GM20000 (cell line): ENCODE data around the gene MYCBP2.

Experiments
- DNase-seq: peaks from one replicate; pipeline ENCODE4 v3.0.0; 2012; ENCODE audit warnings: low spot score
- CTCF ChIP-seq: IDR thresholded peaks from 2 replicates; pipeline ENCODE4 v1.5.1; 2012; ENCODE audit warnings: mild to moderate bottlenecking, control low read depth; ENCODE audit errors: extremely low read depth, missing control alignments

Gene MYCBP2

GRCh38 chr13:77048681-77049080, 278.2 kb downstream of the MYCBP2 start:
- no peak for TF ChIP-seq CTCF
- no peak for DNase-seq

DNA sequence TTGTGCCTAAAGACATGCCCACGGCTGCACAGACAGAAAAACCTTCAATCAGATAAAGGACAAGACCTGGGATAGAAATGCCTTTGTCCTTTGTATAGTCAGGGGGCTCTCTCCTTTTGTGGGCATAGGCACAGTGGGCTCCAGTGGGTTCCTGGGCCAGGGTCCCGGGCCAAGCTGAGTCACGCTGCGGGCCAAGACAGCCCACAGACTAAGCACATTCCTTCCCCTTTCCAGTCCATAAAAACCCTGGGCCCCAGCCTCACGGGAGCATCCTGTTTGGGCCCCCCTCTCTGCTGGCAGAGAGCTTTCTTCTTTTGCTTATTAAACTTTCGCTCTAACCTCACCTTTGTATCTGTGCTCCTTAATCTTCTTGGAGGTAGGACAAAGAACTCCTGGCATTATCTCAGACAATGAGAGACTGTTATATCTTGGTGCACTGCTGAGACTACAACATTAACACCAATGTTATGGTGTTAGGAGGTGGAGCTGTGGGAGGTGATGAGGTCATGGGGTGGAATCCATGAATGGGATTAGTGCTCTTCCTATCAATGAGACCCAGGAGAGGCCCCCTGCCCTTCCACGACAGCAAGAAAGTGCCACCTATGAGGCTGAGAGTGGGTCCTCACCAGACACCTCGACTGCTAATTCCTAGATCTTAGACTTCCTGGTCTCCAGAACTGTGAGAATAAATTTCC, 279.1 kb downstream of the MYCBP2 start:
- no peak for TF ChIP-seq CTCF
- no peak for DNase-seq

GRCh38 chr13:77042566-77043177, 284.2 kb downstream of the MYCBP2 start:
- DNase-seq: no peak
- no peak for TF ChIP-seq CTCF

- no peak for DNase-seq
- no peak for TF ChIP-seq CTCF
Observed at GRCh38 chr13:77040835-77041234, 286.1 kb downstream of the MYCBP2 start.

GRCh38 chr13:77040076-77040475, 286.8 kb downstream of the MYCBP2 start:
- no peak for TF ChIP-seq CTCF
- DNase-seq: no peak

GRCh38 chr13:77038907-77039480, 287.9 kb downstream of the MYCBP2 start:
- DNase-seq: no peak
- TF ChIP-seq CTCF: no peak

- TF ChIP-seq CTCF: no peak
Observed at GRCh38 chr13:77036279-77036678, 290.6 kb downstream of the MYCBP2 start.

More at GRCh38 chr13:77036279-77036678, 290.6 kb downstream of the MYCBP2 start:
- DNase-seq: no peak
